Neural cell (in vitro differentiated cells): ENCODE measurements around the gene SCAI. TPM values are rescaled to one million over a fixed set of nuclear protein-coding genes. Genes with fewer than 3 reads are reported as not detected.

ENCODE experiments used
- H2AFZ ChIP-seq: fragments of 200-600, 300-800 bp; sonication (generic), shearing (Covaris generic); 2 replicates; pipeline ENCODE4 v1.6.0; 2014; ENCODE audit warnings: low read depth, mild to moderate bottlenecking, antibody characterized with exemption, low read length, moderate library complexity
- H3F3A ChIP-seq: fragments of 200-600 bp; shearing (Covaris generic); 2 replicates; pipeline ENCODE4 v1.6.1; 2016; ENCODE audit warnings: mild to moderate bottlenecking, moderate library complexity, mixed read lengths, antibody characterized with exemption, low read length; ENCODE audit not compliant: insufficient read depth, poor library complexity, severe bottlenecking
- H3K27ac ChIP-seq: fragments of 200-600, 300-800 bp; sonication (generic), shearing (Covaris generic); 2 replicates; pipeline ENCODE4 v1.5.1; 2014; ENCODE audit warnings: mild to moderate bottlenecking, low read length, moderate library complexity
- H3K27me3 ChIP-seq: fragments of 300-800, 200-600 bp; sonication (generic), shearing (Covaris generic); 2 replicates; pipeline ENCODE4 v1.6.0; 2014; ENCODE audit warnings: mild to moderate bottlenecking, low read depth, low read length, moderate library complexity; ENCODE audit not compliant: insufficient read depth
- H3K36me3 ChIP-seq: fragments of 300-800, 200-600 bp; sonication (generic), shearing (Covaris generic); 2 replicates; pipeline ENCODE4 v1.5.1; 2014; ENCODE audit warnings: mild to moderate bottlenecking, antibody characterized with exemption, low read length, moderate library complexity; ENCODE audit not compliant: insufficient read depth
- H3K4me2 ChIP-seq: fragments of 300-800, 200-600 bp; sonication (generic), shearing (Covaris generic); 2 replicates; pipeline ENCODE4 v1.6.0; 2014; ENCODE audit warnings: mild to moderate bottlenecking, low read length
- H3K4me3 ChIP-seq: fragments of 300-800, 200-600 bp; sonication (generic), shearing (Covaris generic); 2 replicates; pipeline ENCODE4 v1.5.1; 2014; ENCODE audit warnings: mild to moderate bottlenecking, low read length, moderate library complexity
- H3K79me2 ChIP-seq: fragments of 200-600 bp; shearing (Covaris generic); replicated peaks from 2 replicates; pipeline ENCODE4 v1.6.0; 2014; ENCODE audit warnings: mild to moderate bottlenecking, low read length, moderate library complexity; ENCODE audit not compliant: insufficient read depth
- H3K9ac ChIP-seq: fragments of 300-800, 200-600 bp; sonication (generic), shearing (Covaris generic); 2 replicates; pipeline ENCODE4 v1.6.1; 2016; ENCODE audit warnings: mild to moderate bottlenecking, low read length, mixed read lengths
- H3K9me2 ChIP-seq: fragments of 200-600 bp; shearing (Covaris generic); 2 replicates; pipeline ENCODE4 v1.6.1; 2016; ENCODE audit warnings: mild to moderate bottlenecking, low read length, mixed read lengths; ENCODE audit not compliant: insufficient read depth
- H3K9me3 ChIP-seq: fragments of 200-600, 300-800 bp; sonication (generic), shearing (Covaris generic); 2 replicates; pipeline ENCODE4 v1.6.1; 2016; ENCODE audit warnings: mild to moderate bottlenecking, mixed run types, low read length, moderate library complexity, mixed read lengths
- H4K20me1 ChIP-seq: fragments of 200-600 bp; shearing (Covaris generic); 2 replicates; pipeline ENCODE4 v1.6.1; 2016; ENCODE audit warnings: mild to moderate bottlenecking, mixed run types; ENCODE audit not compliant: insufficient read depth
- EP300 ChIP-seq: fragments of 450-650 bp; conservative IDR thresholded peaks from 2 replicates; pipeline ENCODE4 v1.6.1; 2014; ENCODE audit warnings: antibody characterized with exemption, mild to moderate bottlenecking, moderate library complexity; ENCODE audit not compliant: poor library complexity, severe bottlenecking
- EZH2 ChIP-seq: fragments of 200-600, 300-800 bp; shearing (Covaris generic), sonication (generic); IDR thresholded peaks from 2 replicates; pipeline ENCODE4 v1.6.1; 2014; ENCODE audit warnings: antibody characterized with exemption, low read length, borderline replicate concordance, mild to moderate bottlenecking; ENCODE audit not compliant: insufficient read depth, poor library complexity, severe bottlenecking
- MXI1 ChIP-seq: fragments of 450-650 bp; conservative IDR thresholded peaks from 2 replicates; pipeline ENCODE4 v1.6.1; 2014; ENCODE audit warnings: antibody characterized with exemption, mild to moderate bottlenecking; ENCODE audit not compliant: poor library complexity, severe bottlenecking
- POLR2AphosphoS5 ChIP-seq: IDR thresholded peaks from 2 replicates; pipeline ENCODE4 v1.6.1; 2012
- RAD21 ChIP-seq: fragments of 450-650 bp; conservative IDR thresholded peaks from 2 replicates; pipeline ENCODE4 v1.6.1; 2014; ENCODE audit warnings: antibody characterized with exemption, mild to moderate bottlenecking, moderate library complexity
- SMC3 ChIP-seq: fragments of 450-650 bp; conservative IDR thresholded peaks from 2 replicates; pipeline ENCODE4 v1.6.1; 2014; ENCODE audit warnings: antibody characterized with exemption, mild to moderate bottlenecking, moderate library complexity; ENCODE audit not compliant: poor library complexity
- TAF1 ChIP-seq: IDR thresholded peaks from 2 replicates; pipeline ENCODE4 v1.6.1; 2012; ENCODE audit warnings: low read depth
- polyA plus RNA-seq: library from polyadenylated mRNA; depleted of rRNA; stranded (reverse); fragments of >200 nt; gene quantifications from 2 replicates; pipeline ENCODE4 v1.2.3, GENCODE V29; 2014
- TF ChIP-seq, protein P1 (sequence below): fragments of 450-650 bp; IDR thresholded peaks from 2 replicates; pipeline ENCODE4 v1.5.1; 2014; ENCODE audit warnings: antibody characterized with exemption, mild to moderate bottlenecking, moderate library complexity; ENCODE audit not compliant: poor library complexity, severe bottlenecking
- TF ChIP-seq, protein P2 (sequence below): IDR thresholded peaks from 2 replicates; pipeline ENCODE4 v1.6.1; 2012; ENCODE audit warnings: borderline replicate concordance

Gene SCAI
- polyA plus RNA-seq, 1 donor from 2014 or later = 43.2 TPM

DNA sequence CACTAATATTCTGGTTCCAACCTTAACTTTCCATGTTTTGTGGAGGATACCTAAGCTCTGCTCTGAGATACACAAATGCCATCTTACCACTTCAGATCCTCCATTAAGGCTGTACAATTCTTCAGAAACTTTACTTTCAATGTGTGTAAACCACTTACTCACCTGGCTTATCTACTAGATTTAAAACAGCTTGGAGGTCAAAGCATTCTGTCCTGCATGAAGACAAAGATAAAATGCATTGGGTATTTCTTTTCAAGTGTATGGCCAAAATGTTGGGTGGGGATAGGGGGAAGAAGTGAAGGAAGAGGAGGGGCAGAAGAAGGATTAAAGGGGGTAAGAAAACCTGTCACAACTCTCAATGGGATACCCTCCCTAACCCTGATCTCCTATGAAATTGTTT is 203.4 kb downstream of the SCAI start:
- Histone ChIP-seq H2AFZ (peak overlapping the region; percentile 97), H3K4me2 (peak overlapping the region; percentile 91), H3K4me3 (peak overlapping the region; percentile 87), H3K27me3 (no peaks in the 10 kb centered on the region), H4K20me1 (no peaks in the 10 kb centered on the region), H3K79me2 (peaks cover 5% of the 10 kb centered on the region), H3K9me2 (no peaks in the 10 kb centered on the region), H3F3A (no peaks in the 10 kb centered on the region), H3K9me3 (no peaks in the 10 kb centered on the region), H3K9ac (peak overlapping the region; percentile 93), H3K27ac (peak overlapping the region; percentile 89), H3K36me3 (peaks cover 7% of the 10 kb centered on the region)
- TF ChIP-seq EZH2 (no peak), POLR2AphosphoS5 (no peak), MXI1 (no peak), TAF1 (no peak), RAD21 (no peak), EP300 (no peak), SMC3 (no peak)
- TF ChIP-seq, protein P1, sequence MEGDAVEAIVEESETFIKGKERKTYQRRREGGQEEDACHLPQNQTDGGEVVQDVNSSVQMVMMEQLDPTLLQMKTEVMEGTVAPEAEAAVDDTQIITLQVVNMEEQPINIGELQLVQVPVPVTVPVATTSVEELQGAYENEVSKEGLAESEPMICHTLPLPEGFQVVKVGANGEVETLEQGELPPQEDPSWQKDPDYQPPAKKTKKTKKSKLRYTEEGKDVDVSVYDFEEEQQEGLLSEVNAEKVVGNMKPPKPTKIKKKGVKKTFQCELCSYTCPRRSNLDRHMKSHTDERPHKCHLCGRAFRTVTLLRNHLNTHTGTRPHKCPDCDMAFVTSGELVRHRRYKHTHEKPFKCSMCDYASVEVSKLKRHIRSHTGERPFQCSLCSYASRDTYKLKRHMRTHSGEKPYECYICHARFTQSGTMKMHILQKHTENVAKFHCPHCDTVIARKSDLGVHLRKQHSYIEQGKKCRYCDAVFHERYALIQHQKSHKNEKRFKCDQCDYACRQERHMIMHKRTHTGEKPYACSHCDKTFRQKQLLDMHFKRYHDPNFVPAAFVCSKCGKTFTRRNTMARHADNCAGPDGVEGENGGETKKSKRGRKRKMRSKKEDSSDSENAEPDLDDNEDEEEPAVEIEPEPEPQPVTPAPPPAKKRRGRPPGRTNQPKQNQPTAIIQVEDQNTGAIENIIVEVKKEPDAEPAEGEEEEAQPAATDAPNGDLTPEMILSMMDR = no peak
- TF ChIP-seq, protein P2, sequence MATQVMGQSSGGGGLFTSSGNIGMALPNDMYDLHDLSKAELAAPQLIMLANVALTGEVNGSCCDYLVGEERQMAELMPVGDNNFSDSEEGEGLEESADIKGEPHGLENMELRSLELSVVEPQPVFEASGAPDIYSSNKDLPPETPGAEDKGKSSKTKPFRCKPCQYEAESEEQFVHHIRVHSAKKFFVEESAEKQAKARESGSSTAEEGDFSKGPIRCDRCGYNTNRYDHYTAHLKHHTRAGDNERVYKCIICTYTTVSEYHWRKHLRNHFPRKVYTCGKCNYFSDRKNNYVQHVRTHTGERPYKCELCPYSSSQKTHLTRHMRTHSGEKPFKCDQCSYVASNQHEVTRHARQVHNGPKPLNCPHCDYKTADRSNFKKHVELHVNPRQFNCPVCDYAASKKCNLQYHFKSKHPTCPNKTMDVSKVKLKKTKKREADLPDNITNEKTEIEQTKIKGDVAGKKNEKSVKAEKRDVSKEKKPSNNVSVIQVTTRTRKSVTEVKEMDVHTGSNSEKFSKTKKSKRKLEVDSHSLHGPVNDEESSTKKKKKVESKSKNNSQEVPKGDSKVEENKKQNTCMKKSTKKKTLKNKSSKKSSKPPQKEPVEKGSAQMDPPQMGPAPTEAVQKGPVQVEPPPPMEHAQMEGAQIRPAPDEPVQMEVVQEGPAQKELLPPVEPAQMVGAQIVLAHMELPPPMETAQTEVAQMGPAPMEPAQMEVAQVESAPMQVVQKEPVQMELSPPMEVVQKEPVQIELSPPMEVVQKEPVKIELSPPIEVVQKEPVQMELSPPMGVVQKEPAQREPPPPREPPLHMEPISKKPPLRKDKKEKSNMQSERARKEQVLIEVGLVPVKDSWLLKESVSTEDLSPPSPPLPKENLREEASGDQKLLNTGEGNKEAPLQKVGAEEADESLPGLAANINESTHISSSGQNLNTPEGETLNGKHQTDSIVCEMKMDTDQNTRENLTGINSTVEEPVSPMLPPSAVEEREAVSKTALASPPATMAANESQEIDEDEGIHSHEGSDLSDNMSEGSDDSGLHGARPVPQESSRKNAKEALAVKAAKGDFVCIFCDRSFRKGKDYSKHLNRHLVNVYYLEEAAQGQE = no peak

DNA sequence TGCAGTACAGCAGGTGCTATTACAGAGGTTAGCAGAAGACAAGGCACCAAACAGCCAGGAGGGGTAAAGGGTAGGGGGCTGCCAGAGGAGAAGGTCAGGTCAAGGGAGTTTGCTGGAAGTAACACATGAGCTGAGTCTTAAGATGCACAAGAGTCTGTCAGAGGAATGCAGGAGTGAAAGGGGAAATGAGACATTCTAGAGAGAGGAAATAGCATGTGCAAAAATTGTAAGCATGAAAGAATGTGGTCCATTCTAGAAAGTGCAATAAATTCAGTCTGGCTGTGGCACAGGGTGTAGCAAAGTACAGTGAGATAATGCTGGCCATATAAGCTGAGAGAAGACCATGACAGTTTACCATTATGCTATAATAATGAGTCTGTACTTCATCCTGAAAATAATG is 209.0 kb downstream of the SCAI start:
- Histone ChIP-seq H3F3A (no peaks in the 10 kb centered on the region), H3K79me2 (no peaks in the 10 kb centered on the region), H3K9me2 (no peaks in the 10 kb centered on the region), H2AFZ (no peak overlapping the region), H3K27me3 (no peaks in the 10 kb centered on the region), H3K9me3 (no peaks in the 10 kb centered on the region), H3K4me3 (no peak overlapping the region), H4K20me1 (no peaks in the 10 kb centered on the region), H3K36me3 (peaks cover 9% of the 10 kb centered on the region), H3K9ac (no peak overlapping the region), H3K4me2 (no peak overlapping the region), H3K27ac (no peak overlapping the region)
- TF ChIP-seq EZH2 (no peak), SMC3 (no peak), EP300 (no peak)
- TF ChIP-seq, protein P1 = no peak
- TF ChIP-seq, protein P2 = no peak
